Ecto neural progenitor cell (in vitro differentiated cells): ENCODE results near the gene CCBE1.

Source experiments
- DNase-seq: peaks from one replicate; pipeline ENCODE4 v3.0.0-alpha.2; 2018; ENCODE audit warnings: low spot score

Gene CCBE1

DNA sequence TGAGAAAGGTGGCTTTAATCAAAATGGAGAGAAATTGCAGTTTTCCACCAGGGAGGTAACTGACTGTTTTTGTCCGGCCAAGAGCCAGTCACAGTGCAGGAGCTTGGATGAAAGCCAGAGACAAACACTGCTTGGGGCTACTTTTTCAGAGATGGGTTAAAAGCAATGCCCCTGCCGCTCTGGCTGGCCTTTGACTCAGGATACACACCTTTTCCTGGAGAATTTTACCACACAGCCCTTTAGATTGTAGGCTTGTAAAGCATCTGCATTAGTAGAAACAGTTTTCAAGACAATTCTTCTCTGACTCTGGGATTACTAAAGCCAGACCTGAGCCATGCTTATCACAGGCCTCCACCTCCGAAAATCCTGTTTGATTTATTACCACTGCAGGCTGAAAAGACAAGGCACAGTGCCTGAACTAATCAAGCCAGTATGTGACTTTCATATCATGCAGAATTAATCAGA is 79.7 kb downstream of the CCBE1 start:
- DNase-seq, result no peak

DNA sequence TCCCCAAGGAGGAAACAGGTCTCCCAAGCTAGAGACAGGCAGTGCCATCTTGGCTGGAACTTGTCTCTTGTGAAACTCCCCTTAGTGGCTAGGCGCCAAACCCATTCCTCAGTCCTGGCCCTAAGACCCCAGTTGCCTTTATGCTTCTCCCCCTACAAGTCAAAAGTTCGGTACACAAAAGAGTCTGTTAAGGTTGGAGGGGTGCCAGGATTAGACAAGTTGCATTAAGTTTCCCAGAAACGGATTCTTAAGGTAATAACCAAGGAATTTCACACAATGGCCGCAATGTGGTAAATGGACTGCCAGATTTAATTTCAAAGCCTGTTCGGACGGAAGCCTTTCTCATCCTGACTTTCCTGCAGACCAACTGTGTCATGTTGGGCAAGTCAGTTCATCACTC is 80.7 kb downstream of the CCBE1 start:
- no peak for DNase-seq

DNA sequence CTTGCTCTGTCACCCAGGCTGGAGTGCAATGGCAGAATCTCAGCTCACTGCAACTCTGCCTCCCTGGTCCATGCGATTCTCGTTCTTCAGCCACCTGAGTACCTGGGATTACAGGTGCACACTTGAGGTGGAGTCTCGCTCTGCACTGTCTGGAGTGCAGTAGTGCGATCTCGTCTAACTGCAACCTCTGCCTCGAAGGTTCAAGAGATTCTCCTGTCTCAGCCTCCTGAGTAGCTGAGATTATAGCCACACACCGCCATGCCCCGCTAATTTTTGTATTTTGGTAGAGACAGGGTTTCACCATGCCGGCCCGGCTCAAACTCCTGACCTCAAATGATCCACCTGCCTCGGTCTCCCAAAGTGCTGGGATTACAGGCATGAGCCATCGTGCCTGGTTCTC is 83.3 kb downstream of the CCBE1 start:
- no peak for DNase-seq

DNA sequence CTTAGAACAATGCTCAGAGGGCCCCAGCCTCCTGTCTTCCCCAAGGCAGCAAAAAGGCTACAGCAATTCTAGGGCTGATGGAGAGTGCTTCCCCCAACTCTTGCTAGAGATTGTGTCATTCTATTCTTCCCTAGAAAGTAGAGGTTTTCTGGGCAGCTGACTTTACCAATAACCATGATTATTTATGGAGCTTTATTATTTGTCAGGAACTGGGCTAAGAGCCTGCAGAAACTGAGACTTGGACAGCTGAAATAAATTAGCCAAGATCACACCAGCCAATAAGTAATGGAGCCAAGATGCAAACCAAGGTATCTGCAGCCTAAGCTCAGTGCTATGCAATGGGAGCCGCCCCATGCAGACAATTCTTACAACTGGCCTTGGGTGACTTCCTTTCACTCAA is 84.8 kb downstream of the CCBE1 start:
- no peak for DNase-seq

DNA sequence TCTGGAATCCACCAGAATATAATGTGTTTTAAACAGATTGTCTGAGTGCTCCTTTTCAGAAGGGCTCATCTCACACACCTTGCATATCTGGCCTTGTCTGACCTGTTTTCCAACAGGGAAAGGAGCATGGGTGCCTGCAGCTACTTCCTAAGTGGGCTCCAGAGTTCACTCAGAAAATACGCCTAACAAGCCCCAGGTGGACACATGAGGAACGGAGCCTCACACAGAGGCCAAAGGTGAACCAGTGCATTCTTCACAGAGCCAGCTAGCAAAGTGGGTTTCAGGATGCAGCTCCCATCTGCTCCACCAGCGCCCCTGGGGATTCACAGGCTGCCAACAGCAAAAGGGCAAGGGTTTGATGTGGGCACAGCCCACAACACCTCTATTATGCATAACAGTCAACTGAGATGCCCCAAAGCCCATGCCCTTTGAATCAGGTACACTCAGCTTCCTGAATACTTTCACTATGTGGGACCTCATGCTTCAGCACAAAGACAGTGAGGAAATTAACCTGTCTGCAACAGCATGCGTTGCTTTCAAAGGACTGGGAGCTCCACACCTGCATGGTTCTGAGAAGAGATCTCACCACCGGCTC is 86.6 kb downstream of the CCBE1 start:
- no peak for DNase-seq

DNA sequence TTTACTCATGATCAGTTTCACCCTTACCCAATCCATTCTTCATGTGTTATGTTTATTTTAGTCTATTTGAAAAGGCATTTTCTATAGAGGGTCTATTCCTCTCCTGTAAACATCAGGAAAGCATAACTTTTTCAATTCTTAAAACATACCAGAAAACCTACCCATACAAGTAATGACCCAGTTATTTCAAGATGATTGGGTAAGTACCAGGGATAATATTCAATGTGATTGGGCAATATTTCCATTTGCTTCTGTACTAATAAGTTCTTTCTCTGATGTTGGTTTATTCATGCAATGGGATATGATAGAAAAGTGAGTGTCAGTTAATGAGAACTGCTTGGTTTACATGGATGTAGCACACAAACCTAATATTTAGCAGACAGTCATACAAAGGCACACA is 87.6 kb downstream of the CCBE1 start:
- DNase-seq, result no peak

DNA sequence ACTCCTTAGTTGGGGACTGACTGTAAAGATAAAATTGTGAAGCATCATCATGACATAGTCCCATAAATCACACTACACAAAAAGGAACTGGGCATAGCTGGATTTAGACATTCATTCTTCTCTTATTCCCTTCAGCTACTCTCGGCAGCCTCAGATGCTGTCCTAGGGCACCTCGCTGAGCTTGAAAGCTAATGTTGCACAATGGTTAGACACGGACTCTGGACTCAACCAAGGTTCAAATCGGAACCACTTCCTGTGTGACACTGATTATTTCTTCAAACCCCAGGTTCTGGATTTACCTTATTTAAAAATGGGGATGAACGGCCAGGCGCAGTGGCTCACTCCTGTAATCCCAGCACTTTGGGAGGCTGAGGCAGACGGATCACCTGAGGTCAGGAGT is 89.8 kb downstream of the CCBE1 start:
- no peak for DNase-seq

DNA sequence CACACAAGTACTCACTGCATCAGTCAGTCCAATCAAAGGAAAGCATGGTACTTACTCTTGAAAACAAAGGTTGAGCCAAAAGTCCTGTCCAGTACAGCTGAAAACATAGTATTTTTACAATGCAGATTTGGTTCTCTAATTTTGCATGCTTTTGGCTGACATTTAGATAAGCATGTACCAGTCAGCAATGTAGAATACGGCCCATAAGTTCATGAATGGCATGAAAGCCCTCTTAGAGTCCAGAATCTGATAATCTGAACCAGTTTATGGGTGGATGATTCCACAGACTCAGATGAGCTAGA is 90.2 kb downstream of the CCBE1 start:
- DNase-seq, result no peak

DNA sequence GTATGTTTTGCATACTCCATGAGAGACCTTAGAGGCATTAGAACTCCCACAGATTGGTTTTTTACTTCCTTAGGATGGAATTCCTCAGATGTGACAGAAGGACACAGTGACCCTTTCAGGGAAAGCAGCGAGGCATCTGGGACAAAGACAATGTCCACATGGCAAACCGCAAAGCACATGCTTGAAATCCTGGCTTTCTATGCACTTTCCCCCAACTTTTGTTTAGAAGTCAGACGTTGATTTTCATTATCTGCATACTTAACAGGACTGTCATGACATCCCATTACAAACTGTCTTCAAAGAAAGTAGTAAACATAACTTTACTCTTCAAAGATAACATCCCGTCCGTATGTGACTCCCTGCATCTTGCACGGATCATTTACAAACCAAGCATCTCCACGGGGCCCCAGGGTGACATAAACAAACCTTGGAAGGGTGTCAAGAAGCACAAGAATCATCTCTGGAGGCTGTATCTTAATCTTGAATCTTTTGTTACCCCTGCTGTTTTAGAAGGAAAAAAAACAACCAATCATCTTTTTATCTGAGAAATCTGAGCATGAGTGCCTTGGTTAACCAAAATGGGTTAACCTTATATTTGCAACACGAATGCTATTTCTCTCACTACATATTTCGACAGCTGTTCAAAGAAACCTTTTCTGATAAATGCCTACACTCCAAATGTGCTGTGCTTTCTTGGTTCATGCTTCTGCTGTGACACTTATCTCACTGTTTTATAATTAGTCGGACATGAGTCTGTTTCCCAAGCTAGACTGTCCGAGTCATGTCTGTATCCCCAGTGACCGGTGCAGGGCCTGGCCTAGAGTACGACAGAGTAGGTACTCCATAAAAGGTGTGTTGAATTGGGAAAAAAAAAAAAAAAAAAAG is 90.8 kb downstream of the CCBE1 start:
- no peak for DNase-seq

DNA sequence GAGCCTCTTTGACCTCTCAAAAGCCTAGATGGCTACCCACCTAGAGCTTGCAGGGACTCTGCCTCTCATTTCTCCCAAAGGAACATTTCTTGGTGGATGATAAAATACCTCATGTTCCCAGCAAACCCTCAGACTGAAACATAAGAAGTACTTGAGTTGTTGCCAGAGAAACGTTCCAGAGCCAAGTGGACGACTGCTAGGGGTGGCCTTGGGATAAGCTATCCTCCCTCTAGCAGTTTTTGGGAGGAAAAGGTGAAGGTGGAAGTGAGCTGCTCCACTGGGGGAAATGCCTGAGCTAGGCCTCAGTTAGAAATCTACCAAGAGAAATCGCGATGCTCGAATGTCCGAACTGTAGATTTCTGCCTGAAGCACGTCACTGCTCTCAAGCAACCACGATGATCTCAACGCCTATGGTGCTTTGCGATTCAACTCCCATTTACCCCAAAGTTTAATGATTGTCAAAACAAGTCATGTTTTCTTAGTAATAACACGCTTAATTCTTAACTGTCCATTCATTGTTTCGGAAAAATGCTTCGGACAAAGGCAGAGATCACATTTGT is 91.5 kb downstream of the CCBE1 start:
- no peak for DNase-seq

DNA sequence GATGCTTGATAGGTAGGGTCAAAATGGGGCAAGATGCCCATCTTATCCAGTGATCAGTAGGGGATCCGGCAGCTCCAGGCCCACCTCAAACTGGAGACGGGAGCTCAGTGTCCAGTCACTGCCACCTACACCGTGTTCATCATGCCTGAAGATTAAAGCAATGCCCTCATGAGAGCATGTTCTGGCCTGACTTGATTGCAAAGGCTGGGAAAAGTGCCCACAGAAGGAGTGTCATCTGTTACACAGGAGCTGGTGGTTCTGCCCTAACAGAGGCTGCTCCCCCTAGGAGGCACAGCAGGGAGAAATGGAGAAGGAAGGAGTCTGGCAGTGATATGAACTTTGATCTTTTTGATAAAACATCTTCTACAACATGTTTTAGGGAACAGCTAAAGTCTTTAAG is 92.3 kb downstream of the CCBE1 start:
- DNase-seq, result no peak

DNA sequence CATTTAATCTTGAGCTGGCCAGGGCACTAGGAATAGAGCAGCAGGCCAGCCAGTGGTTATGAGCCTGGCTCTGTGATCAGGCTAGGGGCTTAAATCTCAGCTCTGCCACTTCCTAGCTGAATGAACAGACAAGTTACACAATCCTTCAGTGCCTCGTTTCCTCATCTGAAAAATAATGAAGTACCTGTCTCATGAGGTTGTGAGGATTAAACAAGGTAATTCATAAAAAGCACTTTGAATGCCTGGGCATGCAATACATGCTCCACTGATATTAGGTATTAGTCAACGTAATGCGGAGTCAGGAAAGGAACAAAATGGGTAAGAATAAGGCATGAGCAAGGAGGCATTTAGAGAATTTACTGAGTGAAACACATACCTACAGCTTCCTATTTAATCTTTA is 100.2 kb downstream of the CCBE1 start:
- DNase-seq, result no peak

DNA sequence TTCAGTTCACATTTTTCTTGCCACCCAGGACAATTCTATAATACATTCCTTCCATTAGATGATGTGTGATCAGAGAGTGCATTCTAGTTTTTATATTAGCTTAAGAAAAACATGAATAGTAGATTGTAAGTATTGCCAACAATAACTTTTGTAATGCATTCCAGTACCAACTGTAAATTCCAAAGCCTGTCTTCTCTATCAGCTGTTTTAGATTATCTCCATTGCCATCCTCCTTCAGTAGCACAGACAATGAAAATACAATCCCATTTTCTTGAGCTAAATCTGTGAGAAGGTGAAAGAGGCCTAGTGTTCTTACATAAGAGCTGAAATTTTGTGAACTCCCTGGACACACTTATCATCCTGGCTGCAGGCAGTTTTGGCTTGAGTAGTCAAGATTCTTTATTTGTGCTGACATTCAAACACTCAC is 103.9 kb downstream of the CCBE1 start:
- DNase-seq, result no peak

DNA sequence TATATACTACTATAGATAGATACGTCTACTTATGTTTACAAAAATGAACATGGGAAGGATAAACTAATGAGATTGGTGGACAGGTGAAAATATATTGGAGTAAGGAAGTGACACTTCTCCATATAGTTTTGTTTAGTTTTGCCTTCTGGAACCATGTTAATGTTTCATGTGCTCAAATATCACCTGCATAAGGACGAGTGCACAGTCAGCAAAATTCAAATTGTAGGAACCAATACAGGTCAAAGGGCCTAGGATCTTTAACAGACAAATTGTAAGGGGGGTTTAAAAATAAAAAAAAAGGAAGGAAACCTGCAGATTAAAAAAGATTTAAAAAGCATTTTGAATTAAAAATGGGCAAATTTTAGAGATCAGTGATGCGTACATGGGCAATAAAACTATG is 104.6 kb downstream of the CCBE1 start:
- DNase-seq, result no peak

DNA sequence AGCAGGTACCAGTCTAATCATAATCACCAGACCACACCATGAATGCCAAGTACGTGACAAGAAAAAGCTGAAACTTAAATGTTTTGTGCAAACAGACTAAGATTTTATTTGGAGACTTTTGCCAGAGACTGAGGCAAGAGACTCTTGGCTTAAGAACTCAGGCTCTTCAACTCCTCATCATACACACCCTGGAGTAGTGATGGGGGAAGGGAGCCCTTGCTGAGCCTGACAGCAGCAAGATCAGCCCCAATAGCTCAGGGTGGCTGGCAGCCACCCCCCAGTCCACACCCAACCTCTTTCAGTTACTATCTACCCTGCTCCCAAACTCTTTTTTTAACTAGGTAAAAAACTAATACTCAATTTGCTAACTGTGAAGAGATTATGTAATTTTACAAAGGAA is 114.8 kb downstream of the CCBE1 start:
- no peak for DNase-seq

DNA sequence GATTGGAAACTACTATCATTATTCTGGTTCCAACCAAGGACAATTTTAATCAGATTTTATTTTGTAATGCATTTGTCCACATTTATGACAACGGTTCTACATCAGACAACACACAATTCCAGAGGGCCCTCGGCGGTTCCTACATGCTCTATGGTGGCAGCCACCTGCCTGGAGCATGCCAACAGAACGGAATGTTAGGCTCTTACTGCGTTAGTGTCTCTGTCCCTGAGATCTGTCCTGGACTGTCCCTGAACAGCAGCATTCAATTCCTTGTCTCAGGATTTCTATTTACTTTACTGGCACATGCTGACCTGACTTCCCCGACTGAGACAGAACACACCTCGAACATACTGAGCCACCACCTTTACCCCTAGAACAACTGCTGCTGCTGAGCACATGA is 117.7 kb downstream of the CCBE1 start:
- no peak for DNase-seq

DNA sequence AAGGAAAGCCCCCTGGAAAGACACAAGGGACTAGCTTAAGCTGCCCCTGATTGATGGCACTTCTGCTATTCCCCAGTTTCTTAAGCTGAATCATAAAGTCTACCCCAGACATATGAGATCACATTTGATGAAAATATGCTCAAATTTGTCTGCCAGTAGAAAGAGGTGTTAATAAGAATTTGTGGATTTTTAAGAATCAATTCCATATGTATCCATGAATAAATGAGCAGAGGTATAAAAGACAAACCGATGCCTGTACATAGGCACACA is 119.9 kb downstream of the CCBE1 start:
- no peak for DNase-seq

DNA sequence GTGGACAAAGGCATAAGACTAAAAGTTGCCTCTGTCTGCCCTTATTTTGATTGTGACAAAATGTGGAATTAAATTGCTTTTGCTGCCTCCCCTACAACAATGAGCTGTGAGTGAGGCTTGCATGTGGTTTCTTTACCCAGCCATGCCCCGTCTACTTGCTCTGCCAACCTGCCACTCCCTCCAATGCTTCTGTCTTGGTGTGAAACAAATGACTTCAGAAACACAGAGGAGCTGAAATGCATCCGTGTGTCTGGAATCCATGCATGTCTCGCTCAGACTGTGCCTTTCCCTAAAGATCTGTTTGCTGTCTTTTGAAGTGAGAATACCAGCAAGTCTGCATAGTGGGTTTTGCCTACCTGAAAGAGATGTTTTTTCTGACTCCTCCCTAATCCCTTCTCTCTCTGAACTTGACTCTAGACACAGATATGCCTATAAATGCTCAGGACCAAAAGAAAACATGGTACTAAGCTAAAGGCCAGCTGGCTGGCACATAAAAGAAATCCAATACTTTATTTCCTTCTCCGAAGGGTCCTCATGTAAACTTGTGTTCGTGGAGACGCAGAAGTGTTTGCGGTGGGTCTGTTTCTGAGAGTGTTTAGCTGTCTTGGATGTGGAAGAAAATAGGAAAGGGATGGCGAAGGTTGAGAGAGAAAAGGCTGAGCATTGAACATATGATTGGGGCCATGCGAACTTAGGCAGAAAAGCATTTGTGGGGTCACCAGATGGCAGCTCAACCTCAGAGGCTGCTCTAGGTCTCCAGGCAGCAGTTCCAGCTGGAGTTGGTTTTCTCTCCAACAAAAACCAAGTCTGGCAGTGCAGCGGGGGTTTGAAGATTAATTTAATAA is 120.5 kb downstream of the CCBE1 start:
- no peak for DNase-seq

DNA sequence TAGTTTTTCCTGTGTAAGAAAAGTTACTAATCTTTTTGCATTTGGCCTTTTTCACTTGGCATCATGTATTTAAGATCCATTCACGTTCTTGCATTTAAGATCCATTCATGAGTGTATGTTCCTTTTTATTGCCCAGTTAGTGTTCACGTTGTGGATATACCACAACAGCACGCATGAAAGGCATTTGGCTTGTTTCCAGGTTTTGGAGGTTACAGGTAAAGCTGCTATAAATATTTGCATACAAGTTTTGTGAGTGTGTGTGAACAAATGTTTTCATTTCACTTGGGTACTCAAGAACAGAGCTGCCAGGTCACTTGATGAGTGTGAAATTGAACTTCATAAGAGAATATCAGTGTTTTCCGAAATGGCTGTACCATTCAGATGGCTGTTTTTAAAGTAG is 121.2 kb downstream of the CCBE1 start:
- no peak for DNase-seq

DNA sequence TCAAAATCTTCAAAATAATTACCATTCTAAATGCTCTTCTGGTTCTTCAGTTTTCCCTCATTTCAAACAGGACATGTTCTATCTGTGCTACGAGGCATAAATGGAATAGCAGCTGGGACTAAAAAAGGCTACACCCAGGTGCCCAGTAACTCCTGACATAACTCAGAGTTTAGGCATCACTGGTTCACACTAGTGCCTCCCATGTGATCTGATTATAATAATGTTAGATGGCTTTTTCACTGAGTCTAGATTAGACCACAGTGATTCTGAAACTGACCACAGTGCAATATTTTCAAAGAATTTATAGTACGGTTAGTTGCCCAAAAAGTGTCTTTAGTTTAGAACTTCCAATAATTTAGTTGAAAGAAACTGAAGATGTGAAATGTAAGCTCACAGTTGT is 123.3 kb downstream of the CCBE1 start:
- no peak for DNase-seq

DNA sequence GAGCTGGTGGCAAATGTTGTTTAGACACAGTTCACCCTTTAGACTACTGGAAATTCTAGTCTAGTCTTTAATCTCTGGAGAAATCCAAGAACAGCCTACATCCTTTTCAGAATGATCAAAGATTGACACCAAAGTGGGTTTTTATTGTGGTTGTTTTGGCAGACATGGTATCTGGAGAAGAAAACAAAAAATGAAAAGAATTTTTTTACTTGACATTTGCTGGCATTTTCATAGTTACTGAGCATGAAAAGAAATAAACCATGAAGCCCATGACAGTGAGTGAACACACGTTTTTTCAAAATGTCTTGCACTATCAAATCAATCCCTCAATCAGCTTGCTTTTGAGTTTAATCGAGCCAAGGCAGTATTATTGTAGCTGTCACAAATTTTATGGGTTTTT is 125.3 kb downstream of the CCBE1 start:
- no peak for DNase-seq

DNA sequence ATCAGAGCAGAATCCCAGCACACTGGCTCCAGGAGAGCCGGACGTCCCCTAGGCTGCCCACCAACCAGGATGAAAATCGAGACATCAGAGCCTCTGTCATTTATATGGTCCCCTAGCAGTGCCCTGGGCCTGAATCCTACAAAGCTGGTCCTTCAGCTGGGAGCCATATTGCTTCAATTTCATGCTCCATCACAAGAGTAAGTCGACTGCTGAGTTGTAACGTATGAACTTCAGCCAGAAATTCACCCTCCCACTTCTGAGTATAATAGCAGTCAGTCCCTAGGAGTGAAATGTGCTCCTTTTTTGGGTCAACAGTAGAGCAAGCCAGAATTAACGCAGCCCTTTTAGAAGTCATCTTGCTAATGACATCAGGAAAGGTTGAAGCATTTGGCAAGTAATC is 126.4 kb downstream of the CCBE1 start:
- DNase-seq, result no peak
